KMS-11 (cell line): ENCODE measurements around the gene DES.

Source experiments
- H2AFZ ChIP-seq: fragments of 200-600 bp; sonication (generic); 2 replicates; pipeline ENCODE4 v1.6.1; 2016; ENCODE audit warnings: antibody characterized with exemption, mixed run types, low read depth
- H3K27ac ChIP-seq: fragments of 200-600 bp; sonication (generic); 2 replicates; pipeline ENCODE4 v1.6.1; 2016; ENCODE audit warnings: mild to moderate bottlenecking, mixed run types
- H3K27me3 ChIP-seq: fragments of 200-600 bp; sonication (generic); 2 replicates; pipeline ENCODE4 v1.6.1; 2017; ENCODE audit warnings: mild to moderate bottlenecking, low read depth, mixed run types, moderate library complexity; ENCODE audit not compliant: insufficient read depth
- H3K36me3 ChIP-seq: fragments of 200-600 bp; sonication (generic); 2 replicates; pipeline ENCODE4 v1.6.1; 2017; ENCODE audit warnings: mild to moderate bottlenecking, mixed run types; ENCODE audit not compliant: insufficient read depth
- H3K4me1 ChIP-seq: fragments of 200-600 bp; sonication (generic); 2 replicates; pipeline ENCODE4 v1.6.1; 2016; ENCODE audit warnings: mild to moderate bottlenecking, low read depth, mixed run types; ENCODE audit not compliant: poor library complexity, severe bottlenecking
- H3K4me2 ChIP-seq: fragments of 200-600 bp; sonication (generic); 2 replicates; pipeline ENCODE4 v1.7.0; 2016; ENCODE audit warnings: mild to moderate bottlenecking, mixed run types
- H3K4me3 ChIP-seq: fragments of 200-600 bp; sonication (generic); IDR thresholded peaks from 2 replicates; pipeline ENCODE4 v1.6.1; 2017; ENCODE audit warnings: low read depth, low read length, mixed read lengths; ENCODE audit not compliant: insufficient read depth
- H3K79me2 ChIP-seq: fragments of 200-600 bp; sonication (generic); 2 replicates; pipeline ENCODE4 v1.6.1; 2016; ENCODE audit warnings: low read depth, mixed run types; ENCODE audit not compliant: insufficient read depth
- H3K9ac ChIP-seq: fragments of 200-600 bp; sonication (generic); 2 replicates; pipeline ENCODE4 v1.6.1; 2016; ENCODE audit warnings: mild to moderate bottlenecking, mixed run types
- H4K20me1 ChIP-seq: fragments of 200-600 bp; sonication (generic); 2 replicates; pipeline ENCODE4 v1.6.1; 2016; ENCODE audit warnings: mild to moderate bottlenecking, mixed run types; ENCODE audit not compliant: insufficient read depth
- CTCF ChIP-seq: fragments of 200-600 bp; sonication (generic); conservative IDR thresholded peaks from 2 replicates; pipeline ENCODE4 v1.6.1; 2017; ENCODE audit warnings: low read depth, mild to moderate bottlenecking, antibody characterized with exemption, low read length, moderate library complexity, mixed read lengths

DES gene

GRCh38 chr2:219385958-219386520 lies 32.1 kb upstream of the DES start:
- Histone ChIP-seq H3K4me1 (peaks cover 6% of the 10 kb centered on the region), H4K20me1 (no peaks in the 10 kb centered on the region), H3K4me2 (no peak overlapping the region), H3K36me3 (no peaks in the 10 kb centered on the region), H3K27ac (no peak overlapping the region), H3K27me3 (no peaks in the 10 kb centered on the region), H3K9ac (no peak overlapping the region), H2AFZ (no peak overlapping the region), H3K4me3 (no peak overlapping the region), H3K79me2 (no peaks in the 10 kb centered on the region)
- TF ChIP-seq CTCF: no peak

GRCh38 chr2:219386532-219387280 lies 31.5 kb upstream of the DES start:
- H3K36me3 ChIP-seq: no peaks in the 10 kb centered on the region
- peaks cover 6% of the 10 kb centered on the region for H3K4me1 ChIP-seq
- H3K79me2 ChIP-seq: no peaks in the 10 kb centered on the region
- H3K4me2 ChIP-seq: peak overlapping the region; percentile 33
- H3K4me3 ChIP-seq: no peak overlapping the region
- H4K20me1 ChIP-seq: no peaks in the 10 kb centered on the region
- H3K9ac ChIP-seq: peak overlapping the region; percentile 88
- TF ChIP-seq CTCF: no peak
- H3K27me3 ChIP-seq: no peaks in the 10 kb centered on the region
- peak overlapping the region; percentile 79 for H3K27ac ChIP-seq
- H2AFZ ChIP-seq: peak overlapping the region; percentile 64; the same call in 1 of the 2 replicates

GRCh38 chr2:219387306-219388120 lies 30.7 kb upstream of the DES start, which contains the start of gene DNPEP:
TSS of gene DNPEP (minus strand) at chr2:219387912. CDS start at chr2:219387794, 118 bp downstream.
- Histone ChIP-seq H3K27me3 (no peaks in the 10 kb centered on the region), H3K4me2 (peak within 1 kb of the TSS; percentile 33), H3K4me1 (peaks cover 6% of the 10 kb centered on the region), H3K36me3 (no peaks in the 10 kb centered on the region), H3K27ac (peak within 1 kb of the TSS; percentile 79), H3K9ac (peak within 1 kb of the TSS; percentile 88), H3K79me2 (no peaks in the 10 kb centered on the region), H3K4me3 (peak within 1 kb of the TSS; percentile 76), H4K20me1 (no peaks in the 10 kb centered on the region), H2AFZ (peak within 1 kb of the TSS; percentile 70)
- TF ChIP-seq CTCF: no peak

- Histone ChIP-seq H3K4me3 (peak overlapping the region; percentile 30), H3K27me3 (no peaks in the 10 kb centered on the region), H3K27ac (peak overlapping the region; percentile 4; the same call in 1 of the 2 replicates), H4K20me1 (no peaks in the 10 kb centered on the region), H3K4me2 (peak overlapping the region; percentile 10), H2AFZ (peak overlapping the region; percentile 70), H3K79me2 (no peaks in the 10 kb centered on the region), H3K36me3 (no peaks in the 10 kb centered on the region), H3K4me1 (peaks cover 6% of the 10 kb centered on the region), H3K9ac (no peak overlapping the region)
- TF ChIP-seq CTCF: peak; percentile 36
Observed at GRCh38 chr2:219388121-219388906, 29.9 kb upstream of the DES start.
